Gastrocnemius medialis (tissue), 4 donors: Measurements from ENCODE around the gene NT5C3B. TPM values are rescaled to one million over a fixed set of nuclear protein-coding genes. Genes with fewer than 3 reads are reported as not detected.

Experiments
- ATAC-seq, 2 donors: fragments of 150-250 bp; one replicate each; pipeline ENCODE4 v1.9.1; 2016
- DNase-seq, 2 donors: peaks; one replicate each; pipeline ENCODE4 v3.0.0-alpha.2; 2019
- H3K27ac ChIP-seq, 4 donors: fragments of 200-600 bp; sonication (generic); 1 replicate in 1 of 4; 2 replicates in 3 of 4; pipeline ENCODE4 v1.5.1; 2016 to 2018; ENCODE audit warnings: mild to moderate bottlenecking in 2 of 4, moderate library complexity in 1 of 4
- H3K27me3 ChIP-seq, 3 donors: fragments of 200-600 bp; sonication (generic) in 2 of 3; 1 replicate in 1 of 3; 2 replicates in 2 of 3; pipeline versions ENCODE4 v1.5.1 to v1.6.0; 2016 to 2019; ENCODE audit warnings: mild to moderate bottlenecking in 1 of 3, moderate library complexity in 1 of 3
- H3K36me3 ChIP-seq, 2 donors: fragments of 200-600 bp; sonication (generic) in 1 of 2; one replicate each; pipeline ENCODE4 v1.5.1; 2017 to 2018
- H3K4me1 ChIP-seq, 2 donors: fragments of 200-600 bp; sonication (generic) in 1 of 2; one replicate each; pipeline ENCODE4 v1.5.1; 2016 to 2017; ENCODE audit warnings: mild to moderate bottlenecking in 2 of 2
- H3K4me3 ChIP-seq, 4 donors: fragments of 200-600 bp; sonication (generic) in 3 of 4; 1 replicate in 1 of 4; 2 replicates in 3 of 4; pipeline ENCODE4 v1.5.1; 2016 to 2019; ENCODE audit warnings: mild to moderate bottlenecking in 2 of 4
- H3K9me3 ChIP-seq, 3 donors: fragments of 200-600 bp; sonication (generic) in 2 of 3; 1 replicate in 1 of 3; 2 replicates in 2 of 3; pipeline ENCODE4 v1.5.1; 2016 to 2019
- POLR2A ChIP-seq, 2 donors: fragments of 450-650 bp; IDR thresholded peaks; one replicate each; pipeline ENCODE4 v1.6.1; 2017; ENCODE audit warnings: antibody characterized with exemption in 2 of 2, mild to moderate bottlenecking in 2 of 2, moderate library complexity in 2 of 2
- in situ Hi-C, 4 donors: fragments of 200-750 bp; cut with MboI; loops; one replicate each; pipeline versions ENCODE4 v1.15.0 to v1.8.0; 2017; ENCODE audit warnings: low sequenced_read_pairs in 4 of 4
- intact Hi-C: fragments of 100-400 bp; cut with DNase I; formaldehyde crosslinking; loops from one replicate; pipeline ENCODE4 v1.15.1; 2023; ENCODE audit warnings: low total_unique reads
- total RNA-seq, 4 donors: library from RNA; depleted of rRNA; stranded (reverse); fragments of >200 nt; gene quantifications; one replicate each; pipeline versions ENCODE4 v1.1.0 to v1.2.3, GENCODE V29; 2016
- TF ChIP-seq, protein P1 (sequence below), 5 experiments: fragments of 450-650 bp in 3 of 5; fragments of 200-600 bp in 2 of 5; sonication (generic) in 2 of 5; IDR thresholded peaks in 4 of 5; conservative IDR thresholded peaks in 1 of 5; 1 replicate in 4 of 5; 2 replicates in 1 of 5; pipeline ENCODE4 v1.5.1; 2016 to 2019; ENCODE audit warnings: antibody characterized with exemption in 5 of 5, mild to moderate bottlenecking in 3 of 5, moderate library complexity in 3 of 5

Gene NT5C3B
- total RNA-seq, 4 donors from 2014 or later: 13.8 to 27.6 (median 23.1) TPM

GRCh38 chr17:41814195-41814594 is 21.8 kb downstream of the NT5C3B start:
- H3K4me3 ChIP-seq: no peak overlapping the region
- H3K27ac ChIP-seq: no peak overlapping the region
- no peaks in the 10 kb centered on the region for H3K36me3 ChIP-seq
- H3K9me3 ChIP-seq: no peaks in the 10 kb centered on the region
- H3K27me3 ChIP-seq: no peaks in the 10 kb centered on the region
- in situ Hi-C loops (no loop called here), intact Hi-C loops (no loop called here)
- DNase-seq (no peak), ATAC-seq (no peak)
- peaks cover 4 to 8% of the 10 kb centered on the region in 2 donors for H3K4me1 ChIP-seq
- no peak for TF ChIP-seq POLR2A (IDR thresholded peaks at IDR 0.05)
- TF ChIP-seq, protein P1, sequence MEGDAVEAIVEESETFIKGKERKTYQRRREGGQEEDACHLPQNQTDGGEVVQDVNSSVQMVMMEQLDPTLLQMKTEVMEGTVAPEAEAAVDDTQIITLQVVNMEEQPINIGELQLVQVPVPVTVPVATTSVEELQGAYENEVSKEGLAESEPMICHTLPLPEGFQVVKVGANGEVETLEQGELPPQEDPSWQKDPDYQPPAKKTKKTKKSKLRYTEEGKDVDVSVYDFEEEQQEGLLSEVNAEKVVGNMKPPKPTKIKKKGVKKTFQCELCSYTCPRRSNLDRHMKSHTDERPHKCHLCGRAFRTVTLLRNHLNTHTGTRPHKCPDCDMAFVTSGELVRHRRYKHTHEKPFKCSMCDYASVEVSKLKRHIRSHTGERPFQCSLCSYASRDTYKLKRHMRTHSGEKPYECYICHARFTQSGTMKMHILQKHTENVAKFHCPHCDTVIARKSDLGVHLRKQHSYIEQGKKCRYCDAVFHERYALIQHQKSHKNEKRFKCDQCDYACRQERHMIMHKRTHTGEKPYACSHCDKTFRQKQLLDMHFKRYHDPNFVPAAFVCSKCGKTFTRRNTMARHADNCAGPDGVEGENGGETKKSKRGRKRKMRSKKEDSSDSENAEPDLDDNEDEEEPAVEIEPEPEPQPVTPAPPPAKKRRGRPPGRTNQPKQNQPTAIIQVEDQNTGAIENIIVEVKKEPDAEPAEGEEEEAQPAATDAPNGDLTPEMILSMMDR (IDR thresholded peaks at IDR 0.05 in 4 of 5, conservative IDR thresholded peaks at IDR 0.05 in 1 of 5): no peak

GRCh38 chr17:41813699-41814124 is 22.3 kb downstream of the NT5C3B start:
- intact Hi-C loops (no loop called here), in situ Hi-C loops (no loop called here)
- peaks cover 4 to 8% of the 10 kb centered on the region in 2 donors for H3K4me1 ChIP-seq
- no peak for DNase-seq
- H3K27ac ChIP-seq: peak overlapping the region in 1 of 4 donors; percentile 59
- H3K9me3 ChIP-seq: no peaks in the 10 kb centered on the region
- no peak for TF ChIP-seq POLR2A (IDR thresholded peaks at IDR 0.05)
- TF ChIP-seq, protein P1 (IDR thresholded peaks at IDR 0.05 in 4 of 5, conservative IDR thresholded peaks at IDR 0.05 in 1 of 5): no peak
- H3K27me3 ChIP-seq: no peaks in the 10 kb centered on the region
- no peak for ATAC-seq
- no peaks in the 10 kb centered on the region for H3K36me3 ChIP-seq
- H3K4me3 ChIP-seq: no peak overlapping the region

- TF ChIP-seq, protein P1 (IDR thresholded peaks at IDR 0.05 in 4 of 5, conservative IDR thresholded peaks at IDR 0.05 in 1 of 5): no peak
- TF ChIP-seq POLR2A (IDR thresholded peaks at IDR 0.05): no peak
- ATAC-seq (no peak), DNase-seq (no peak)
- H3K9me3 ChIP-seq: no peaks in the 10 kb centered on the region
- no peaks in the 10 kb centered on the region for H3K36me3 ChIP-seq
- peak overlapping the region; percentile 56 to 88 (median 72) for H3K4me3 ChIP-seq
- peak overlapping the region; percentile 42 to 59 (median 48) for H3K27ac ChIP-seq
- no peaks in the 10 kb centered on the region for H3K27me3 ChIP-seq
- in situ Hi-C loops (no loop called here), intact Hi-C loops (no loop called here)
- H3K4me1 ChIP-seq: peaks cover 4 to 8% of the 10 kb centered on the region in 2 donors
Measured at GRCh38 chr17:41813152-41813680, 22.8 kb downstream of the NT5C3B start.

DNA sequence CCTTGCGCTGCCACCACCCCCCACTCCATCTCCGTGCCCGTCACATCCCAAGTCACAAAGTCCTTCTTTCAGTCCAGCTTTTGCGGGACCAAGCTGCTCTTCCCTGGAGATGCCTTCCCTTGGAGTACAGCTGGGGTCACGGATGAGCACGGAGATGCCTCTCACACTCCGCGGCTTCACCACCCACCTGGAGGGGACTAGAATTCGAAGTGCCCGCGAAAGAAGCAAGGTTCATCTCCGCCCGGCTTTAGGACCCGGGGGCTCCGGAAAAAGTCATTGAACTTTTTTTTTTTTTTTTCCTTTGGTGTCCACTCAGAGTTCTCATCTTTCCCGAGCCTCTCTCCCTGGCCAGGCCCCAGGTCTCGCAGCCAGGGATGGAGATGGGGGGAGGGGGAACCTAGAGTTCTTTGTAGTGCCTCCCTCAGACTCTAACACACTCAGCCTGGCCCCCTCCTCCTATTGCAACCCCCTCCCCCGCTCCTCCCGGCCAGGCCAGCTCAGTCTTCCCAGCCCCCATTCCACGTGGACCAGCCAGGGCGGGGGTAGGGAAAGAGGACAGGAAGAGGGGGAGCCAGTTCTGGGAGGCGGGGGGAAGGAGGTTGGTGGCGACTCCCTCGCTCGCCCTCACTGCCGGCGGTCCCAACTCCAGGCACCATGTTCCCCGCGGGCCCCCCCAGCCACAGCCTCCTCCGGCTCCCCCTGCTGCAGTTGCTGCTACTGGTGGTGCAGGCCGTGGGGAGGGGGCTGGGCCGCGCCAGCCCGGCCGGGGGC is 23.5 kb downstream of the NT5C3B start, which contains the start of gene FKBP10:
Gene FKBP10 (plus strand): TSS at position 624 of the 771 bp plus-strand sequence. CDS start 31 bp downstream, at position 655.
- intact Hi-C loops: no loop called here
- H3K9me3 ChIP-seq: no peaks in the 10 kb centered on the region
- TF ChIP-seq, protein P1 (IDR thresholded peaks at IDR 0.05 in 4 of 5, conservative IDR thresholded peaks at IDR 0.05 in 1 of 5): no peak
- TF ChIP-seq POLR2A (IDR thresholded peaks at IDR 0.05): no peak
- H3K36me3 ChIP-seq: no peaks in the 10 kb centered on the region
- H3K4me1 ChIP-seq: peaks cover 4 to 8% of the 10 kb centered on the region in 2 donors
- ATAC-seq: peak; percentile 56 to 57
- peak; percentile 26 to 39 for DNase-seq
- H3K4me3 ChIP-seq: peak within 1 kb of the TSS; percentile 56 to 88 (median 72)
- in situ Hi-C loops: no loop called here
- peak within 1 kb of the TSS; percentile 51 to 63 (median 58) for H3K27ac ChIP-seq
- H3K27me3 ChIP-seq: no peaks in the 10 kb centered on the region
